Pancreas (tissue), 10 donors: Measurements from ENCODE around the gene USP48. TPM values are rescaled to one million over a fixed set of nuclear protein-coding genes. Genes with fewer than 3 reads are reported as not detected.
"Not testable (repeated sequence)": the region's sequence is repeated elsewhere in the genome, so short reads cannot be mapped to it uniquely, and the experiment has no call there.

Source experiments
- ATAC-seq, 4 donors: fragments of 200-7000 bp; cut with Tn5 transposase; one replicate each; pipeline versions ENCODE4 v1.8.0 to v1.9.1; 2020; ENCODE audit warnings: mild to moderate bottlenecking in 4 of 4, moderate library complexity in 4 of 4
- DNase-seq, 6 donors: peaks; one replicate each; pipeline ENCODE4 v3.0.0-alpha.2; 2020
- FAIRE-seq: peaks from 2 replicates; lab custom pipeline; 2012; peaks lifted over from hg19 to GRCh38; lab: Jason Lieb, UNC
- H3K27ac ChIP-seq, 4 donors: fragments of 200-600 bp; sonication (generic); 1 replicate in 3 of 4; 2 replicates in 1 of 4; pipeline versions ENCODE4 v1.5.0 to v1.8.0; 2020
- H3K27me3 ChIP-seq, 4 donors: fragments of 200-600 bp; one replicate each; pipeline ENCODE4 v1.8.0; 2021
- H3K36me3 ChIP-seq, 3 donors: fragments of 200-600 bp; sonication (generic) in 1 of 3; one replicate each; pipeline versions ENCODE4 v1.5.0 to v1.8.0; 2020 to 2021
- H3K4me1 ChIP-seq, 3 donors: fragments of 200-600 bp; one replicate each; pipeline ENCODE4 v1.8.0; 2021
- H3K4me3 ChIP-seq, 4 donors: fragments of 200-600 bp; sonication (generic) in 2 of 4; one replicate each; pipeline versions ENCODE4 v1.5.0 to v1.8.0; 2020 to 2021
- H3K9me3 ChIP-seq, 4 donors: fragments of 200-600 bp; one replicate each; pipeline ENCODE4 v1.8.0; 2021
- CTCF ChIP-seq, 4 donors: fragments of 200-600 bp; sonication (generic) in 3 of 4; IDR thresholded peaks; one replicate each; pipeline versions ENCODE4 v1.5.0 to v1.8.0; 2021; ENCODE audit warnings: antibody characterized with exemption in 4 of 4
- WGBS, 2 donors: extraction: QIAGEN DNeasy Blood & Tissue Kit; methylation state at CpG; one replicate each; pipeline ENCODE4 v1.1.7; 2013; 5-methylcytosine and 5-hydroxymethylcytosine counted together
- intact Hi-C, 3 donors: fragments of 100-400 bp; cut with DNase I; formaldehyde crosslinking; loops; one replicate each; pipeline versions ENCODE4 v1.11.1 to v1.14.2; 2022
- polyA plus RNA-seq, 2 donors: library from polyadenylated mRNA; stranded (reverse); fragments of 200-250 nt; gene quantifications; one replicate each; pipeline ENCODE4 v1.2.3, GENCODE V29; 2013
- total RNA-seq, 6 donors: library from RNA; stranded (reverse); fragmentation: NEBNext Ultra II Directional in 4 of 6; extraction: Animal tissue kit (Norgen Biotek cat#: 25700) in 4 of 6; gene quantifications; one replicate each; pipeline versions ENCODE4 v1.2.1 to v1.2.4, GENCODE V29; 2021 to 2023
- donor health status: healthy with polysubstance abuse.
- donor health status: DM: no; HTN: no; CAD: no; lungs with moderate emphysema.
- donor health status: DM: no; HTN: no; CAD: no.
- donor health status: control.
- donor health status: control.
- donor health status: Bipolar disorder and iron deficiency.
- donor health status: DM: yes; HTN: yes; CAD: no.
- donor health status: DM: no; HTN: no; CAD: no.
- donor health status: DM: no; HTN: no; CAD: no.
- donor health status: DM: yes; HTN: yes; CAD: no.

Gene USP48
- total and polyA plus RNA-seq, 8 donors = 14.9 to 30.6 (median 25.9) TPM

- TF ChIP-seq CTCF (IDR thresholded peaks at IDR 0.05) = no peak
- DNase-seq (no peak), ATAC-seq (peak; percentile 20 to 44 (median 40)), FAIRE-seq (no peak)
- Histone ChIP-seq H3K27me3 (no peaks in the 10 kb centered on the region), H3K4me1 (peaks cover 0 to 8% (median 5%) of the 10 kb centered on the region in 3 donors), H3K36me3 (no peaks in the 10 kb centered on the region), H3K27ac (peak overlapping the region; percentile 99 to 100 (median 100)), H3K9me3 (no peaks in the 10 kb centered on the region), H3K4me3 (peak overlapping the region; percentile 73 to 92 (median 83))
- 0% methylated on average over 37 of the region's 37 CpGs for WGBS, 2 donors
- intact Hi-C loops = loop anchor here in 1 of 3 donors (10.0 kb wide), 1 partner anchor 182 kb away; no protein-coding TSS in a partner anchor
Measured at GRCh38 chr1:21782349-21782867, 541 bp downstream of the USP48 start.

DNA sequence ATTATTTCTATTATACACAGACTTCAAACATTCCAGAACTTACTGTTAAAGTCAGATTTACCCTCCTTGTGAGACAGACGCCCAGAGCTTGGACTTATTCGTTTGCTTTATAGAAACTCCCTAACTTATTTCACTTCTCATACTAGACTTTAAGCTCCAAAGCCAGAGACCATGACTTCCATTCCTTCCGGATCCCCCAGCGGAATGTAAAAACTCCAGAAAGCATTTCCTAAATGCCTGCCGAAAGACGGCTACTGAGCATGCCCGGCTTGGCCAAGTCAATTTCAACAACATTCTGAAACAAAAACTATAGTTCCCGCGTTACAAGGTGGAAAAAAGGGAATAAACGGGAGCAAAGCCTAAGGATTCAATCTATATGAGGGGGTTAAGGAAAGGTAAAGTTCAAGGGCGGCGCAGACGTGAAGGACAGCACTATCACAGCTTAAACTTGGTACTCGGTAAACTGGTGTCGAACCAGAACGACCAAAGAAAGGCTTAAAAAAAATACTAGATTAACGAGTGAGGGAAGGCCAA lies 1.1 kb downstream of the USP48 start:
- DNase-seq (no peak), ATAC-seq (no peak), FAIRE-seq (no peak)
- WGBS, 2 donors = 0% methylated on average over 17 of the region's 17 CpGs
- intact Hi-C loops = loop anchor here in 1 of 3 donors (10.0 kb wide), 1 partner anchor 183 kb away; no protein-coding TSS in a partner anchor
- TF ChIP-seq CTCF (IDR thresholded peaks at IDR 0.05) = no peak
- H3K4me1 ChIP-seq = peaks cover 0 to 8% (median 5%) of the 10 kb centered on the region in 3 donors
- peak overlapping the region; percentile 73 to 92 (median 83) for H3K4me3 ChIP-seq
- no peaks in the 10 kb centered on the region for H3K36me3 ChIP-seq
- H3K27ac ChIP-seq = peak overlapping the region; percentile 99 to 100 (median 100)
- no peaks in the 10 kb centered on the region for H3K27me3 ChIP-seq
- no peaks in the 10 kb centered on the region for H3K9me3 ChIP-seq

DNA sequence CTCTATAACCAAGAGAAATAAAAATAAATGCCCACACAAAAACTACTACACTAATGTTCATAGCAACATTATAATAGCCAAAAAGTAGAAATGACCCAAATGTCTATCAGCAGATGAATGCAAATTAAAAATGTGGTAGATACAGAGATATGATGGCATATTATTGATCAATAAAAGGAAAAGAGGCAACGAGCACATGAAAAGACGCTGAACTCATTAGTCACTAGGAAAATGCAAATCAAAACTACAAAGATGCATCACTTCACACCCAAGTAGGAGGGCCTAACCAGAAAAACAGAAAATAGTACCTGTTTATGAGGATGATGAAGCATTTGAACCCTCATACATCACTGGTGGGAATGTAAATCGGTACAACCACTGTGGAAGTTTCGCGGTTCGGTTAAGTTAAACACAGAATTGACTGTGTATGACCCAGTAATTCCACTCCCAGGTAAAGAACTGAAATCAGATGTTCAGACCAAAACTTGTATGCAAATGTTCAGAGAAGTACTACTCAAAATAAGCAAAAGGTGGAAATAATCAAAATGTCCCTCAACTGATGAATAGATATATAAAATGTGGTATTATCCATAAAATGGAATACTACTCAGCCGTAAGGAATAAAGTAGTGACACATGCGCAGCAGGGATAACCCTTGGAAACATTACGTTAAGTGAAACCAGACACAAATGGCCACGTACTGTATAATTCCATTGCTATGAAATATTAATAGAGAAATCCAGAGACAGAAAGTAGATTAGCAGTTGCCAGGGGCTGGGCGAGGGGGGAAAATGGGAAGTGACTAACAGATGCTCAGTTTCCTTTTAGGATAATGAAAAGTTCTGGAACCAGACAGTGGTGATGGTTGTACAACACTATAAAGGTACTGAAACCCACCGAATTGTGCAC lies 3.1 kb downstream of the USP48 start:
- DNase-seq (no peak), FAIRE-seq (no peak), ATAC-seq (no peak)
- intact Hi-C loops = loop anchor here in 1 of 3 donors (10.0 kb wide), 1 partner anchor 185 kb away; no protein-coding TSS in a partner anchor
- no peaks in the 10 kb centered on the region for H3K36me3 ChIP-seq
- H3K27me3 ChIP-seq = no peaks in the 10 kb centered on the region
- no peak overlapping the region for H3K27ac ChIP-seq
- 73 to 80% methylated on average over 12 of the region's 12 CpGs for WGBS, 2 donors
- H3K4me1 ChIP-seq = peaks cover 0 to 10% (median 5%) of the 10 kb centered on the region in 3 donors
- H3K9me3 ChIP-seq = no peaks in the 10 kb centered on the region
- H3K4me3 ChIP-seq = no peak overlapping the region
- TF ChIP-seq CTCF (IDR thresholded peaks at IDR 0.05) = no peak

DNA sequence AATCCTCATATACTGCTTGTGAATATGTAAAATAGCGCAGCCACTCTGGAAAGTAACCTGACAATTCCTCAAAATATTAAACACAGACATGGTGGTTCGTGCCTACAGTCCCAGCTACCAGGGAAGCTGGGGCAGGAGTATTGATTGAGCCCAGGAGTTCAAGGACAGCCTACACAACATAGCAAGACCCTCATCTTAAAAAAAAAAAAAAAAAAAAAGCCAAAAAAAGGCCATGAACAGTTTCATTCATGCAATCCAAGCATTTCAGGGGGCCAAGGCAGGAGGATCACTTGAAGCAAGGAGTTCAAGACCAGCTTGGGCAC lies 4.6 kb downstream of the USP48 start:
- Histone ChIP-seq H3K27me3 (no peaks in the 10 kb centered on the region), H3K27ac (no peak overlapping the region), H3K36me3 (no peaks in the 10 kb centered on the region), H3K4me3 (no peak overlapping the region), H3K9me3 (no peaks in the 10 kb centered on the region), H3K4me1 (peaks cover 0 to 10% (median 5%) of the 10 kb centered on the region in 3 donors)
- DNase-seq (no peak), ATAC-seq (no peak), FAIRE-seq (no peak)
- WGBS, 2 donors = 77 to 83% methylated on average over 2 of the region's 2 CpGs
- TF ChIP-seq CTCF (IDR thresholded peaks at IDR 0.05) = no peak
- intact Hi-C loops = no loop called here

DNA sequence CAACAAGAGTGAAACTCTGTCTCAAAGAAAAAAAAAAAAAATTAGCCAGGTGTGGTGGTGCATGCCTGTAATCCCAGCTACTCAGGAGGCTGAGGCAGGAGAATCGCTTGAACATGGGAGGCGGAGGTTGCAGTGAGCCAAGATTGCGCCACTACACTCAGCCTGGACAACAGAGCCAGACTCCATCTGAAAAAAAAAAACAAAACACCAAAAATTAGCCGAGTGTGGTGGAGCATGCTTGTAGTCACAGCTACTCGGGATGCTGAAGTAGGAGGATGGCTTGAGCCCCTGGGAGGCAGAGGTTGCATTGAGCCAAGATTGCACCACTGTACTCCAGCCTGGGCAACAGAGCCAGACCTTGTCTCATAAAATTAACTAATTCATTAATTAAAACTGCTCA lies 6.0 kb downstream of the USP48 start:
- H3K4me3 ChIP-seq, DNase-seq, H3K27me3 ChIP-seq, FAIRE-seq, H3K36me3 ChIP-seq, ATAC-seq, intact Hi-C loops, H3K9me3 ChIP-seq, H3K27ac ChIP-seq: not testable (repeated sequence)
- 80 to 87% methylated on average over 5 of the region's 5 CpGs for WGBS, 2 donors
- peaks cover 0 to 10% (median 5%) of the 10 kb centered on the region in 3 donors for H3K4me1 ChIP-seq
